NCI-H187 (cell line): ENCODE results near the gene OR6C65.
"Not testable (repeated sequence)": the region's sequence is repeated elsewhere in the genome, so short reads cannot be mapped to it uniquely, and the experiment has no call there.

ENCODE experiments used
- DNase-seq, 2 experiments: peaks; one replicate each; lab custom pipeline; 2025; lab: John Stamatoyannopoulos, UW

OR6C65 gene

GRCh38 chr12:55400229-55400628, at the start of gene OR6C65:
Gene OR6C65 (plus strand): TSS chr12:55400529. CDS start chr12:55400529, 0 bp downstream.
- no peak for DNase-seq

DNA sequence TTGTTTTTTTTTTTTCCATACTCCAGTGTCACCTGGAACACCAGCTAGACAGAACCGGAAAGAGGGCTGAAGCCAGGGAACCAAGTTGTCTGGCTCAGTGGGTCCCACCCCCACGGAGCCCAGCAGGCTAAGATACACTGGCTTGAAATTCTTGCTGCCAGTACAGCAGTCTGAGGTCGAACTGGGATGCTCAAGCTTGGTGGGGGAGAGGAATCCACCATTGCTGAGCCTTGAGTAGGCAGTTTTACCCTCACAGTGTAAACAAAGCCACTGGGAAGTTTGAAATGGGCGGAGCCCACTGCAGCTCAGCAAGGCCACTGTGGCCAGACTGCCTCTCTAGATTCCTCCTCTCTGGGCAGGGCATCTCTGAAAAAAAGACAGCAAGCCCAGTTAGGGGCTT, 45.0 kb upstream of the OR6C65 start:
- not testable (repeated sequence) for DNase-seq

GRCh38 chr12:55362675-55363074, 37.7 kb upstream of the OR6C65 start, which contains the start of gene OR6C75:
Gene OR6C75 (plus strand): TSS chr12:55362975. CDS start chr12:55365111, 2,136 bp downstream.
- no peak for DNase-seq

DNA sequence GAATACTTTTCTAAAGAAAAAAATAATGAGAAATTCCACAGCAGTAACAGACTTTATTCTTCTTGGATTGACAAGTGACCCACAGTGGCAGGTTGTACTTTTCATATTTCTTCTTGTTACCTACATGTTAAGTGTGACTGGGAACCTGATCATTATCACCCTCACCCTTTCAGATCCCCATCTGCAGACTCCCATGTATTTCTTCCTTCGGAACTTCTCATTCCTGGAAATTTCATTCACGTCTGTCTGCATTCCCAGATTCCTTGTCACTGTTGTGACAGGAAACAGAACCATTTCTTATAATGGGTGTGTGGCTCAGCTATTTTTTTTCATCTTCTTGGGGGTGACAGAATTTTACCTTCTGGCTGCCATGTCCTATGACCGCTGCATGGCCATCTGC, 35.2 kb upstream of the OR6C65 start:
- DNase-seq = no peak

DNA sequence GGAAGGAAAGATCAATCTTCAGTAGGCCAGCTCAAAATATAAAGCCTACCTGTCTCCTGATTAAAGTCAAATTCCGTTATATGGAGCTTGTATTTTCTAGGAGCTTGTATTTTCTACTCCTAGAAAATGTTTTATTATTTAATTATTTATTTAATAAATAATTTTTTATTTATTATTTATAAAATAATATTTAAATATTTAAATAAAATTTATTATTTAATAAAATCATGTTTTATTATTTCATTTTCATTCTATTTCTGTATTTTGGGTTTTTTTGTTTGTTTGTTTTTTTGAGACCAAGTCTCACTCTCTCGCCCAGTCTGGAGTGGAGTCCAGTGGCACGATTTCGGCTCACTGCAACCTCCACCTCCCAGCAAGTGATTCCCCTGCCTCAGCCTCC, 27.8 kb upstream of the OR6C65 start:
- no peak for DNase-seq

GRCh38 chr12:55385891-55386290, 14.4 kb upstream of the OR6C65 start:
- no peak for DNase-seq

DNA sequence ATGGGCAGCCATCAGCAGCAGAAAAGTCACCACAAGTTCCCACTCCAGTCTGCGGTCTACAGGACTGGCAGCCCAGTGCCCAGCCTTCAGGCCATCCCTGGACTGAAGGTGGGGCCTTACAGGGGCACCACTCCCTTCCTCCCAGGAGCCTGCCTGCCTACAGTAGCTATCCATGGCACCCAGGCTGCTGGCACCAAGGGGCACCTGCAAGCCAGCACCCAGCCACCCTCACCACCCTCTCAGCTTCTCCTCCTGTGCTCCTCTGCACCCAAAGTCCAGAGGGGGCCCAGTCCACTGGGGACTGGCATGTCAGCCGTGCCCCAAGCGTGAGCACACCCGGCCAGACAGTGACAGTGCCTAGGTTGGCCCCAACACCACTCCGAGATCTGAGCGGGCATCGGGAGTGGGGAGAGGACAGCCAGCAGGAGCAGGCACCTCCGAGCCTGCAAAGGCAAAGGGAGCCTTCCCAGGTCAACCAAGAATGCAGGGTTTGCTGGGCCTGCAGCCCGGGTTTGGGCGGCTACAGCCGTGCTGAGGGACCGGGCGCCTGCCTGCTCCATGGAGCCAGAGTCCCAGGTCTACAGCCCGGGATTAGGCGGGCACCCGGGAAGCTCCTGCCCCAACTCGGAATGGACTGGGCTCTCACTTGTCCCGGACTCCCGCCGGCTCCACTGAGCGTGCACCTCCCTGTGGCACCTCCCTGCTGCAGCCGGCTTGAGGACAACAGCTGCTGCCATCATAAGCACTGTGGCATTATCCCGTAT, 8.1 kb upstream of the OR6C65 start:
- DNase-seq = no peak

- no peak for DNase-seq
Measured at GRCh38 chr12:55396326-55396725, 4.0 kb upstream of the OR6C65 start.

- DNase-seq = no peak
Measured at GRCh38 chr12:55407866-55408265, 7.5 kb downstream of the OR6C65 start.

DNA sequence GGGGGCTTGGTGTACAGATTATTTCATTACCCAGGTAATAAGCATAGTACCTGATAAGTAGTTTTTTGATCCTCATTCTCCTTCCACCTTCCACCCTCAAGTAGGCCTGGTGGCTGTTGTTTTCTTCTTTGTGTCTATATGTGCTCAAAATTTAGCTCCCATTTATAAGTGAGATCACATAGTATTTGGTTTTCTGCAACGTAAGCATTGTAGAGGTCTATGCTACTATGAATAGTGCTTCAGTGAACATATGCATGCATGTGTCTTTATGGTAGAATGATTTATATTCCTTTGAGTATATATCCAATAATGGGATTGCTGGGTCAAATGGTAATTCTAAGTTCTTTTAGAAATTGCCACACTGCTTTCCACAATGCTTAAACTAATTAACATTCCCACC, 8.8 kb downstream of the OR6C65 start:
- not testable (repeated sequence) for DNase-seq

DNA sequence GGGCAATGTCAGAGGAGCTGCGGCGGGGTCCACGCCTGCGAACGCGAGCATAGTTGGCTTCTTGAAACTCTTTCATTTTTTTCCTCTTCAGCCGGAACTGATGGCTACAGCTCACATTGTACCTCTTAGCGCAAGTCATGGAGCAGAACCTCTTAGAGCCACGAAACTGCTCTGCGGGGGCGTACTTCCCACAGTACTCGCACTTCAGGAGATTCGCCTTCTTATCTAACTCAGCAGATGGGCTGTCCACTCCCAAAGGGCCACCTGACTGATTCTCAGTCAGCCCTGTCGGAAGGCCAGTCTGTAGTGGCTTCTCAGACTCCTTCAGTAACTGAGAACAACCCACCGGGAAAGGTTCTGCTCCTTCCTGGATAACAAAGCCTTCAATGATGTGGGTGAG, 11.8 kb downstream of the OR6C65 start:
- not testable (repeated sequence) for DNase-seq

GRCh38 chr12:55413498-55414388, 13.4 kb downstream of the OR6C65 start:
- DNase-seq = not testable (repeated sequence)

DNA sequence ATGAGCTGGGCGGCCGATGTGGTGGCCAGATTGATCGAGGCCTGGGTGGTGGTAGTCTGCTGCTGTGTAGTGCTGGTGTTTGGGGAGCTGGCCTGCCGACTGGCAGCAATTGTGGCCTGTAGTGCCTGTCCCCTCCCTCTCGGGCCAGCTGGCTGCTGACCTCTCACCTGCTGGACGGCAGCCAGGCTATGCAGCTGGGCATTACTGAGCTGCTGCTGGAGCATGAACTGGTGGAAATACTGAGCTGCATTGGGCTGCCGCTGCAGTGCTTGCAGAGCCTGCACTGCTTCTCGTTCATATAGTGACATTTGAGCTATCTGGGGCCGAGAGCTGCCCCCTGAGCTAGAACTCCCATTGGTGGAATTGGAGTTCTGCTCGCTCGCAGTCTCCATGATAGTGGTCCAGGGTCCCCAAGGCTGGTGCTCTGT, 14.1 kb downstream of the OR6C65 start:
- DNase-seq = not testable (repeated sequence)

DNA sequence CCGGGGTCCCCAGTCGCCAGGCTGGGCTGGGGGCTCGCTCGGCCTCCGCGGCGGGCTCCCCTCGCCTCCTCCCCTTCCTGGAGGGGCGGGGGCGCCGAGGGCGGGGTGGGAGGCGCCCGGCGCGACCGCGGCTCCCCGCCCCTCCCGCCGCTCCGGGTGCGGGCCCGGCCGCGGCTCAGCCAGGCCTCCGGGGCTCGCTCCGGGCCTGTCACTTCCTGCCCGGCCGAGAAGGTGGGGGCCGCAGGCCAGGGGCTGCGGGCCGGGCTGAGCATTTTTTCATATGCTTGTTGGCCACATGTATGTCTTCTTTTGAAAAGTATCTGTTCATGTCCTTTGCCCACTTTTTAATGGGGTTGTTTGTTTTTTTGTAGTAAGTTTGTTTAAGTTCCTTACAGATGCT, 14.6 kb downstream of the OR6C65 start:
- not testable (repeated sequence) for DNase-seq

- no peak for DNase-seq
Measured at GRCh38 chr12:55416961-55417360, 16.6 kb downstream of the OR6C65 start.

DNA sequence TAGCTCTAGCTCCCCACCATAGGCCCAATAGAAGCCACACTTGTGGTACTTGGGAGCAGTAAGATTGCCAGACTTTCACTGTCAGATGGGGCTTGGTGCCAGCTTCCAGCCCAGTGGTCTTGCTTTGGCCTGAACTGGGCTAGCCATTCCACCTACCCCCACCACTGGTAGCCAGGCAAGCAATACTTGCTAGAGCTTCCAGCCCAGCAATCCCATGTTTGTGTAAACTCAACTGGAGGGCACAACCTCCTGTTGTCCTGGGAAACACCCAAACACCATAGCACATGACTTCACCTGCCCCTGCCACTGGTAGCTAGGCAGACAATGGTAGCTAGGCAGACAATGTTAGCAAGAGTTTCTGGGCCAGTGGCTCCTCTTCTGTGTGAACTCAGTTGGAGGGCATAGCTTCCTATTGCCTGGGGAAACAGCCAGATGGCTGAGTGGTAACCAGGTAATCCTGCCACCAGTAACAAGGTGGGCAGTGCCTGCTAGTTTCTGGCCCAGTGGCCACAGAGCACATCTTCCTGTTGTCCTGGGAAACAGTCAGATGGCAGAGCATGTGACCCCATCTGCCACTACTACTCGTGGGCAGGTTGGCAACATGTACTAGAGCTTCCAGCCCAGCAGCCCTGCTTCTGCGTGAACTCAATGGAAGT, 20.1 kb downstream of the OR6C65 start:
- DNase-seq = no peak

- no peak for DNase-seq
Measured at GRCh38 chr12:55425954-55426353, 25.6 kb downstream of the OR6C65 start, which contains the start of gene OR6C76. Gene OR6C76 (plus strand): TSS chr12:55426254. CDS start chr12:55426254, 0 bp downstream.

DNA sequence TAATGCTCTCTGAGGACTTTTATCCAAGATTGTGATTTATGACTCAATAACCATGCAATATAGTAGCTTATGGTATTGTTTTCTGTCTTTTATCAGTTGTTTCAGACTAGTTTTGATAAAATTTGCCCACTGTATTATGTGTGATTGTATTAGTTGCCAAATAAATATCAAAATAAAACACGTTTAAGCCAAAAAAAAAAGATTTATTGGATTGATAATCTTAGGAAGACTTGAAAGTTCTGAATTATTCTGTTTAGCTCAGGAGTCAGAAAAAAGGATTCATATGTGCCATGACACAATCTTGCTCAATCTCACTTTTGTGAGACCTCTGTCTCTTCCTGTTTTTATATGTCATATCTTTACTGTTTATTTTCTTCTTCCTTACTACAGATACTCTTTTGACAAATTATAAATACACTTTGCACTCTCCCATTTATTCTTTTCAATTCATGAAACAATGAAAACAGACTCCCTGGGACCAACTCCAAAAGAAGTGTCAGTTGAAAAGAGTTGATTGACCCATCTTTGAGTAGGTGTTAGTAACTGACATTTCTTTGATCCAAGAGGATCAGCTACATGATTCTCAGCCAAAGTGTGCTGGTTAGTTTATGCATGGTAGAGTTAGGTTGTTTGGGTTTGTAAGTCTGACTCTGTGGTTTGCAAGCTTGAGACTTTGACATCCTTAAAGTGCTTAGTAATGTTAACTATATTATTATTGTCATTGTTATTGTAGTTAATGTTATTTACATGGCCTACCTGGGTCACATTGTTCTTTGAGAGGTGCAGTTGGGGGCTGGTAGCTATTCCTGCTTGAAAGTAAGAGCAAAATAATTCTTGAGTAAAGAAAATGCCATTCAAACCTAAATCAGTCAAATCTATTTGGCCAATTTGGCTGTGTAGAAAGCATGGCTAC, 28.3 kb downstream of the OR6C65 start:
- DNase-seq = no peak

GRCh38 chr12:55441233-55441632, 40.9 kb downstream of the OR6C65 start:
- DNase-seq = not testable (repeated sequence)

GRCh38 chr12:55443776-55444175, 43.4 kb downstream of the OR6C65 start, which contains the start of gene OR6C2:
Gene OR6C2 (plus strand): TSS chr12:55444076. CDS start chr12:55452214, 8,138 bp downstream.
- DNase-seq = no peak

DNA sequence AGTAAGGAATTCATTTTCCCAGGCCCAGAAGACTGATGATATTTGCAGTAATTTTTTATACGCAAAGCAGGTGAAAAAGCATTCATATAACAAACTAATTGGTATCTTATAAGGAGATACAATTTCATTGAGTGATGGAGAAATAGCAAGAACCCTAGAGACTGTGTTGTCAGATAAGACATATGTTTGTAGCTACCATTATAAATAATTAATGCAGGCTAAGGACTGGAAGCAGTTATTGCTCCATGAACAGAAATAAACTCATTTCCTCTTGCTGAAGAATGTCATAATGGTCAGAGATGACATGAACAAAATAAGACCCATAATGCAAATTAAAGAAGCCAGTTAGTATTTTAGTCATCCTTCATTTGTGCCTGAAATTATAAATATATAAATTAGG, 45.0 kb downstream of the OR6C65 start:
- no peak for DNase-seq
